GM13976 (cell line): ENCODE measurements around the gene GGACT.

Experiments
- DNase-seq: peaks from one replicate; pipeline ENCODE4 v3.0.0; 2012; ENCODE audit warnings: low spot score
- CTCF ChIP-seq: IDR thresholded peaks from 2 replicates; pipeline ENCODE4 v1.5.1; 2012; ENCODE audit warnings: borderline replicate concordance, mild to moderate bottlenecking; ENCODE audit not compliant: insufficient read depth; ENCODE audit errors: extremely low read depth, missing control alignments, control extremely low read depth
- in situ Hi-C: fragments of 300-500 bp; cut with MboI; formaldehyde crosslinking; loops from one replicate; pipeline ENCODE4 v1.12.0; 2022; ENCODE audit warnings: low sequenced_read_pairs, mixed read lengths, inconsistent platforms; ENCODE audit not compliant: unreplicated experiment

The GGACT gene

DNA sequence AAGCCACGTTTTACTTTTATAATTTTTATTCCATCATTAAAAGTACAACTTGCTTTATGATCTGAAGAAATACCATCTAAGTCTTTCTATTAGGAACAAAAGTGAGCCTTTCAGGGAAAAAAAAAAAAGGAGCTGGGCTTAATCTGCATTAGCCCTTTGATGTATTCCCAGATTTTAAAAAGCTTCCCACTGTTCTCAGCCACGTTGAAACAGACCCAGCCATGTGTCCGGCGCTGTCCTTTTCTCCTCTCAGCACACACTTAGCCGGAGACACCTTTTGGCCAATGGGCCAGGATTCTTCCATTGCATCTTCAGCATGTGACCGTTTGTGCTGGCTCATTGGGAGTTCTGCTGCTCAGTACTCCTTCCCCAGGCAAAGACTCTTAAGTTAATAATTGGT lies 105.5 kb downstream of the GGACT start:
- no peak for TF ChIP-seq CTCF
- DNase-seq, result no peak
- in situ Hi-C loops, result no loop called here

DNA sequence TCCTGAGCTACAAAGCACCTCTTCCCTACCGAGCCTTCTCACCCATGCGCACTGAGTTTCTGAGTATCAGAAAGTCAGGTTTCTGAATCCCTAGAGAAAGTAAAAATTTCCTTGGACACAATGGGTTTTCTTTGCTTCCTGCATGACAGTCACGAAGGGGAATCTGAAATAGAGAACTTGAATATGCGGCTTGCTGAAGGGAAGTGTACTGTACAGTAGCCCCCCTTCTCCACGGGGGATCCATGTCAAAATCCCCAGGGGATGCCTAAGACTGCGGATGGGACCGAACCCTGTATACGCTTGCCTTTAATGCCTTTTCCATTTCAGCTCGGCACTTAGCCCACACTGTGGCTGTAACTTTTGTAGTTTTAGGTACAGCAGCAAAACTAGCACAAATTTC lies 107.9 kb downstream of the GGACT start:
- in situ Hi-C loops, result no loop called here

More for the DNA sequence above, 107.9 kb downstream of the GGACT start:
- TF ChIP-seq CTCF, result no peak
- no peak for DNase-seq
